ENCODE measurements around the gene C18orf63. TPM values are rescaled to one million over a fixed set of nuclear protein-coding genes. Genes with fewer than 3 reads are reported as not detected.

The C18orf63 gene
- total RNA-seq, 2 experiments from 2014 or later, result not detected

- intact Hi-C loops (cut with DNase I, micrococcal nuclease), result no loop called here
- TF ChIP-seq CTCF (IDR thresholded peaks at IDR 0.05), result no peak
- ChIA-PET POLR2A (interaction anchor here (1.5 to 2.3 kb wide), 3 partner anchors 10 to 14 kb away, joined by 6 to 14 read pairs (median 7); no protein-coding TSS in a partner anchor), CTCF (no interaction called here)
- ATAC-seq (ENCODE audit: poor library complexity) (no peak), DNase-seq (no peak)
- Mint-ChIP-seq H3K27me3 (no peaks in the 10 kb centered on the region), H3K27ac (no peak overlapping the region), H3K4me1 (ENCODE audit: low read depth) (peaks cover 13% of the 10 kb centered on the region), H3K9me3 (no peaks in the 10 kb centered on the region), H3K4me3 (no peak overlapping the region), H3K36me3 (ENCODE audit: low read depth) (no peaks in the 10 kb centered on the region)
- Histone ChIP-seq H3K9me3 (ENCODE audit: control insufficient read depth in 1 of 2, insufficient read depth in 1 of 2, low read length in 2 of 2) (peaks cover 0 to 4% of the 10 kb centered on the region in 2 experiments), H3K36me3 (ENCODE audit: insufficient read depth, low read length) (no peaks in the 10 kb centered on the region), H3K27ac (ENCODE audit: low read depth in 1 of 2, low read length in 2 of 2) (no peak overlapping the region), H3K4me1 (ENCODE audit: insufficient read depth, low read length) (peaks cover 10% of the 10 kb centered on the region), H3K27me3 (ENCODE audit: control insufficient read depth in 1 of 2, insufficient read depth in 2 of 2, low read length in 2 of 2) (no peaks in the 10 kb centered on the region), H3K4me3 (ENCODE audit: low read length) (no peak overlapping the region)
These were observed 72.6 kb downstream of the C18orf63 start for GRCh38 chr18:74388227-74388626.

GRCh38 chr18:74389171-74389927 is 73.7 kb downstream of the C18orf63 start:
- Mint-ChIP-seq H3K9me3 (no peaks in the 10 kb centered on the region), H3K4me1 (ENCODE audit: low read depth) (peaks cover 13% of the 10 kb centered on the region), H3K4me3 (no peak overlapping the region), H3K36me3 (ENCODE audit: low read depth) (no peaks in the 10 kb centered on the region), H3K27ac (no peak overlapping the region), H3K27me3 (peaks cover 6% of the 10 kb centered on the region)
- H3K27me3 ChIP-seq (ENCODE audit: control insufficient read depth in 1 of 2, insufficient read depth in 2 of 2, low read length in 2 of 2), result no peaks in the 10 kb centered on the region
- intact Hi-C loops (cut with DNase I, micrococcal nuclease), result no loop called here
- ChIA-PET POLR2A (interaction anchor here (1.8 to 2.3 kb wide), 2 partner anchors 11 to 16 kb away, joined by 7 to 14 read pairs; no protein-coding TSS in a partner anchor), CTCF (interaction anchor here (1.0 to 1.3 kb wide), 2 partner anchors 11 to 36 kb away, joined by 3 read pairs; no protein-coding TSS in a partner anchor)
- H3K4me3 ChIP-seq (ENCODE audit: low read length), result no peak overlapping the region
- H3K9me3 ChIP-seq (ENCODE audit: control insufficient read depth in 1 of 2, insufficient read depth in 1 of 2, low read length in 2 of 2), result peaks cover 0 to 4% of the 10 kb centered on the region in 2 experiments
- H3K27ac ChIP-seq (ENCODE audit: low read depth in 1 of 2, low read length in 2 of 2), result no peak overlapping the region
- DNase-seq (peak in 2 of 14 experiments; percentile 13 to 14), ATAC-seq (ENCODE audit: poor library complexity) (peak; percentile 37)
- TF ChIP-seq CTCF (IDR thresholded peaks at IDR 0.05), result no peak
- H3K36me3 ChIP-seq (ENCODE audit: insufficient read depth, low read length), result no peaks in the 10 kb centered on the region
- peaks cover 10% of the 10 kb centered on the region for H3K4me1 ChIP-seq (ENCODE audit: insufficient read depth, low read length)

- no peak for TF ChIP-seq CTCF (IDR thresholded peaks at IDR 0.05)
- no peak overlapping the region for H3K27ac Mint-ChIP-seq
- POLR2A ChIA-PET, result interaction anchor here (1.8 to 2.3 kb wide), 2 partner anchors 12 to 16 kb away, joined by 7 to 14 read pairs; no protein-coding TSS in a partner anchor
- no peaks in the 10 kb centered on the region for H3K27me3 ChIP-seq (ENCODE audit: control insufficient read depth in 1 of 2, insufficient read depth in 2 of 2, low read length in 2 of 2)
- CTCF ChIA-PET, result interaction anchor here (1.0 to 1.3 kb wide), 2 partner anchors 11 to 36 kb away, joined by 3 read pairs; no protein-coding TSS in a partner anchor
- DNase-seq (no peak), ATAC-seq (ENCODE audit: poor library complexity) (no peak)
- peaks cover 13% of the 10 kb centered on the region for H3K4me1 Mint-ChIP-seq (ENCODE audit: low read depth)
- H3K9me3 ChIP-seq (ENCODE audit: control insufficient read depth in 1 of 2, insufficient read depth in 1 of 2, low read length in 2 of 2), result peaks cover 0 to 4% of the 10 kb centered on the region in 2 experiments
- intact Hi-C loops (cut with DNase I, micrococcal nuclease), result no loop called here
- no peaks in the 10 kb centered on the region for H3K36me3 Mint-ChIP-seq (ENCODE audit: low read depth)
- no peaks in the 10 kb centered on the region for H3K36me3 ChIP-seq (ENCODE audit: insufficient read depth, low read length)
- no peak overlapping the region for H3K27ac ChIP-seq (ENCODE audit: low read depth in 1 of 2, low read length in 2 of 2)
- no peak overlapping the region for H3K4me3 Mint-ChIP-seq
- H3K4me1 ChIP-seq (ENCODE audit: insufficient read depth, low read length), result peaks cover 10% of the 10 kb centered on the region
- H3K9me3 Mint-ChIP-seq, result no peaks in the 10 kb centered on the region
- H3K27me3 Mint-ChIP-seq, result peaks cover 6% of the 10 kb centered on the region
- no peak overlapping the region for H3K4me3 ChIP-seq (ENCODE audit: low read length)
These were observed 74.4 kb downstream of the C18orf63 start for GRCh38 chr18:74389991-74390390.
